HG03469 (cell line): Measurements from ENCODE around the gene DEPDC1B.
"Not testable (repeated sequence)": the region's sequence is repeated elsewhere in the genome, so short reads cannot be mapped to it uniquely, and the experiment has no call there.

Experiments used
- ATAC-seq: cut with Tn5 transposase; IDR thresholded peaks from one replicate; pipeline ENCODE4 v1.9.1; 2021; ENCODE audit warnings: mild to moderate bottlenecking, moderate library complexity, moderate number of reproducible peaks; ENCODE audit not compliant: unreplicated experiment

DEPDC1B gene

GRCh38 chr5:60590172-60590571, 109.8 kb downstream of the DEPDC1B start:
- no peak for ATAC-seq

GRCh38 chr5:60587312-60587711, 112.7 kb downstream of the DEPDC1B start:
- not testable (repeated sequence) for ATAC-seq

- no peak for ATAC-seq
Observed at GRCh38 chr5:60586307-60586901, 113.6 kb downstream of the DEPDC1B start.

- ATAC-seq, result no peak
Observed at GRCh38 chr5:60585618-60586017, 114.3 kb downstream of the DEPDC1B start.

- ATAC-seq, result no peak
Observed at GRCh38 chr5:60584304-60584703, 115.7 kb downstream of the DEPDC1B start.

- ATAC-seq, result no peak
Observed at GRCh38 chr5:60583616-60584015, 116.3 kb downstream of the DEPDC1B start.

GRCh38 chr5:60578315-60578714, 121.7 kb downstream of the DEPDC1B start:
- no peak for ATAC-seq

GRCh38 chr5:60577116-60577515, 122.8 kb downstream of the DEPDC1B start:
- no peak for ATAC-seq

- no peak for ATAC-seq
Observed at GRCh38 chr5:60576425-60576824, 123.5 kb downstream of the DEPDC1B start.

- no peak for ATAC-seq
Observed at GRCh38 chr5:60568646-60569045, 131.3 kb downstream of the DEPDC1B start.

- ATAC-seq, result no peak
Observed at GRCh38 chr5:60563696-60564324, 136.2 kb downstream of the DEPDC1B start.

- ATAC-seq, result not testable (repeated sequence)
Observed at GRCh38 chr5:60553291-60553690, 146.7 kb downstream of the DEPDC1B start.

- no peak for ATAC-seq
Observed at GRCh38 chr5:60551829-60552228, 148.1 kb downstream of the DEPDC1B start.

GRCh38 chr5:60551250-60551649, 148.7 kb downstream of the DEPDC1B start:
- no peak for ATAC-seq

GRCh38 chr5:60550311-60550710, 149.7 kb downstream of the DEPDC1B start:
- no peak for ATAC-seq

GRCh38 chr5:60549841-60550240, 150.1 kb downstream of the DEPDC1B start:
- no peak for ATAC-seq
